A673 (cell line): ENCODE data around the gene MVB12B. TPM values are rescaled to one million over a fixed set of nuclear protein-coding genes. Genes with fewer than 3 reads are reported as not detected.

Experiments
- BruUV-seq: library from RNA; stranded (reverse); fragments of 400-500 nt; replicated peaks from 2 replicates; lab custom pipeline; 2021; lab: Mats Ljungman, UMichigan
- CTCF ChIA-PET: fragments of 300-600 bp; sonication (Branson Sonifier 250); formaldehyde crosslinking; loops from one replicate; lab custom pipeline; 2022; ENCODE audit warnings: antibody characterized with exemption; lab: Charles Lee
- POLR2A ChIA-PET: fragments of 300-600 bp; sonication (Branson Sonifier 250); formaldehyde crosslinking; loops from one replicate; lab custom pipeline; 2022; ENCODE audit warnings: antibody characterized with exemption; ENCODE audit not compliant: low non-redundant PET; lab: Charles Lee
- DNase-seq: peaks from one replicate; pipeline ENCODE4 v3.0.0-alpha.2; 2015; ENCODE audit warnings: low spot score
- H3K27ac ChIP-seq: fragments of 200-600 bp; sonication (generic); 2 replicates; pipeline ENCODE4 v1.5.1; 2016; ENCODE audit warnings: mixed run types, low read depth, mild to moderate bottlenecking, mixed read lengths, antibody characterized with exemption, low read length; ENCODE audit not compliant: poor library complexity, severe bottlenecking
- H3K27me3 ChIP-seq: fragments of 200-600 bp; sonication (generic); replicated peaks from 2 replicates; pipeline ENCODE4 v1.6.1; 2017; ENCODE audit warnings: mixed run types, low read depth, mild to moderate bottlenecking, mixed read lengths, antibody characterized with exemption, low read length; ENCODE audit not compliant: insufficient read depth, poor library complexity
- H3K36me3 ChIP-seq: fragments of 200-600 bp; sonication (generic); 2 replicates; pipeline ENCODE4 v1.6.1; 2016; ENCODE audit warnings: mixed run types, mild to moderate bottlenecking, mixed read lengths, antibody characterized with exemption, low read length; ENCODE audit not compliant: insufficient read depth, poor library complexity, severe bottlenecking
- H3K4me1 ChIP-seq: fragments of 200-600 bp; sonication (generic); 2 replicates; pipeline ENCODE4 v1.6.1; 2017; ENCODE audit warnings: mixed run types, mild to moderate bottlenecking, mixed read lengths, antibody characterized with exemption, low read length; ENCODE audit not compliant: insufficient read depth, poor library complexity, severe bottlenecking
- H3K4me3 ChIP-seq: fragments of 200-600 bp; sonication (generic); 2 replicates; pipeline ENCODE4 v1.5.1; 2016; ENCODE audit warnings: low read depth, mixed run types, mild to moderate bottlenecking, mixed read lengths, low read length; ENCODE audit not compliant: poor library complexity, severe bottlenecking
- H3K9me3 ChIP-seq: fragments of 200-600 bp; sonication (generic); 2 replicates; pipeline ENCODE4 v1.6.1; 2016; ENCODE audit warnings: mixed run types, low read depth, mild to moderate bottlenecking, mixed read lengths, antibody characterized with exemption, low read length; ENCODE audit not compliant: poor library complexity, severe bottlenecking
- CTCF ChIP-seq: fragments of 300-800, 200-600 bp; sonication (generic); conservative IDR thresholded peaks from 2 replicates; pipeline ENCODE4 v1.5.1; 2017; ENCODE audit warnings: low read depth, mild to moderate bottlenecking, antibody characterized with exemption, low read length, moderate library complexity, mixed read lengths
- EZH2 ChIP-seq: fragments of 200-600 bp; sonication (generic); IDR thresholded peaks from 2 replicates; pipeline ENCODE4 v1.6.1; 2017; ENCODE audit warnings: borderline replicate concordance, low read depth, mild to moderate bottlenecking, mixed read lengths, antibody characterized with exemption, low read length; ENCODE audit not compliant: poor library complexity, severe bottlenecking
- intact Hi-C: fragments of 100-400 bp; cut with micrococcal nuclease; formaldehyde crosslinking; loops from one replicate; pipeline ENCODE4 v1.10.0; 2022; ENCODE audit not compliant: unreplicated experiment
- total RNA-seq: library from RNA; stranded (reverse); gene quantifications from 2 replicates; pipeline ENCODE4 v1.2.3, GENCODE V29; 2021

The MVB12B gene
- total RNA-seq, 1 experiment from 2014 or later, result 12.3 TPM

- BruUV-seq, result no TSS peak
- Histone ChIP-seq H3K4me3 (no peak overlapping the region), H3K36me3 (no peaks in the 10 kb centered on the region), H3K27ac (no peak overlapping the region), H3K4me1 (no peaks in the 10 kb centered on the region), H3K27me3 (no peaks in the 10 kb centered on the region), H3K9me3 (no peaks in the 10 kb centered on the region)
- DNase-seq, result no peak
- TF ChIP-seq EZH2, result no peak
- TF ChIP-seq CTCF, result no peak
- ChIA-PET POLR2A (no interaction called here), CTCF (interaction anchor here (0.6 kb wide), 1 partner anchor 26 kb away, joined by 4 read pairs; no protein-coding TSS in a partner anchor)
- intact Hi-C loops, result no loop called here
These were observed 205.9 kb downstream of the MVB12B start for GRCh38 chr9:126532489-126532888.

- ChIA-PET CTCF (no interaction called here), POLR2A (no interaction called here)
- Histone ChIP-seq H3K36me3 (no peaks in the 10 kb centered on the region), H3K27ac (no peak overlapping the region), H3K4me3 (no peak overlapping the region), H3K27me3 (no peaks in the 10 kb centered on the region), H3K4me1 (no peaks in the 10 kb centered on the region), H3K9me3 (no peaks in the 10 kb centered on the region)
- intact Hi-C loops, result no loop called here
- DNase-seq, result no peak
- BruUV-seq, result no TSS peak
- TF ChIP-seq CTCF, result no peak
- no peak for TF ChIP-seq EZH2
These were observed 206.6 kb downstream of the MVB12B start for GRCh38 chr9:126532951-126533925.

- no peak for DNase-seq
- ChIA-PET POLR2A (no interaction called here), CTCF (no interaction called here)
- no TSS peak for BruUV-seq
- Histone ChIP-seq H3K36me3 (no peaks in the 10 kb centered on the region), H3K9me3 (no peaks in the 10 kb centered on the region), H3K27ac (no peak overlapping the region), H3K4me1 (no peaks in the 10 kb centered on the region), H3K4me3 (no peak overlapping the region), H3K27me3 (no peaks in the 10 kb centered on the region)
- TF ChIP-seq EZH2 (no peak), CTCF (no peak)
- intact Hi-C loops, result no loop called here
These were observed 207.3 kb downstream of the MVB12B start for GRCh38 chr9:126533926-126534310.
